GM19025 (cell line): ENCODE measurements around the gene CHAC1.

Source experiments
- ATAC-seq: cut with Tn5 transposase; IDR thresholded peaks from one replicate; pipeline ENCODE4 v1.9.1; 2021; ENCODE audit warnings: mild to moderate bottlenecking, low read depth, moderate library complexity; ENCODE audit not compliant: unreplicated experiment

CHAC1 gene

GRCh38 chr15:40952901-40953712, at the start of gene CHAC1:
CHAC1 (plus strand) TSS chr15:40953471; CDS start chr15:40953584, 113 bp downstream.
- ATAC-seq, result peak; percentile 97

GRCh38 chr15:40904552-40905201, 48.6 kb upstream of the CHAC1 start:
- ATAC-seq, result no peak

DNA sequence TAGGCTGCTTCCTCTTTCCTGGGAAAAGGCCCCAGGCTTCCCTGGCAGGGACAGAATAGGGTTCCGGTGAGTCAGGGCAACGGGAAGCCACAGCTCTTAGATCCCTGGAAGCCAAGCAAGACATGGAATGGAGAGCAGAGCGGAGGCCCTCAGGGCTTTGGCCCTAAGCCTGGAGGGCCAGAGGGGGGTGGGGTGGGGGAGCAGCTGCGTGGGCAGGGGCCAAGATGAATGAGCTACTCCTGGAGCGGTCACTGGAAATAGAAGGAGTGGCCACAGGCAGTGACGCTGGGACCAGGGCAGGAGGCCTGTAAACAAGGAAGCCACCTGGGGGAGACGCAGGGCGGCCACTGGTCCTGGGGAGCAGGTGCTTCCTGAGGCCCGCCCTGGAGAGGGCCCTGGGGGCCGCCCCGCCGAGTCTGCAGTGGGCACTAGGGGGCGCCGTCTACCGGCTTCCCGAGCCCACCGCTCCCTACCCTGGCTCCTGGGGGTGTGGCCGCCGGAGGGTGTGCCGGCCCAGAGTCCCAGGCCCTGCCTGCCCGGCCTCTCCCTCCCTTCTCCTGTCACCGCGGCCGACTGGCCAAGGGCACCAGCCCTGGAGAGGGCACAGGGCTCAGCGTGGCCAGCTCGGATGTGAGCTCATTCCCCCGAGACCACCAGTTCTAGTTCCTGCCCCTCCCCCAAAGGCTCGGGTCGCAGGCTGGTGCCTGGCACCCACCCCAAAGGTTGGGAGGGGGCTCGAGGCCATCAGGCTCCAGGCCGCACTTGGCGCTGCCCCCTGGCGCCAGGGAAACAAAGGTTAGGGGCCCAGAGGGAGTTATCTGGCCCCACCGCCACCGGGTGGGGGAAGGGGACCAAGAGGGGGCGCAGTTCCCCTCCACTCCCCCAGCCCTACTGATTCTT, 46.9 kb upstream of the CHAC1 start:
- peak; percentile 70 for ATAC-seq

DNA sequence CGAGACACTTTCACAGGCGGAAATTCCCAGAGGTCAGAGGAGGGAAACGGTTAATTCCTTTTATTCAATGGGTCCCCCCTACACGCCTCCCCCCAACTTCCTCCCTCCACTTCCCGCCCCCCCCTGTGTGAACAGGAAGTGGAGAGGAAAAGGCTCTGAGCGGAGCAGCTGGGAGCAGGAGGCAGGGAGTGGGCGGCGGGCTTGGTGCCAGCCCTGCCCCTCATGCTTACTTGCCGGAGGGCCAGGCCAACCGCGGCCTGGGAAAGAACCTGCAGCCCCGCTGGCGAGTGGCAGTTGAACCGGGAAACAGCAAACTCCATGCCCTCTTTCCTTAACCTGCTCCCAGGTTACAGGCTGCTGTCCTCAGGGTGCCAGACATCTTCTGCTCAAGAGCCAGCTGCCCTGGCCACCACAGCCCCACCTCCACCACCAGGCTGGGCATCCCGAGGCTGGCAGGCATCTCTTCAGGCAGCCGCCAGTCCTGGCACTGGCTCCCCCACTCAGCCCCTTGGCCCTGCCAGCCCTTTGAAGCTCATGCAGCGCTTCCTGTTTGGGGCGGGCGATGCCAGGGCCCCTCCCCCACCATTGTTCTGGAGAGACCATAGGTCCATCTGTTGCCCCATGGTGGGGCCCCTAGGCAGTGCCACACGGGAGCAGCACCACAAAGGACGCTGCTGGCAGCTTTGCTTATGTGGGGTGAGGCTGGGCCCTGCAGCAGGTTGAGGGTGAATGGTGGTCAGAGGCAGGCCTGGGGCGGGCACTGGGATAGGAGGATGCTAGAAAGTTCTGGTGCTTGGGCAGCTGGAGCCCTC, 46.1 kb upstream of the CHAC1 start:
- ATAC-seq, result no peak

- ATAC-seq, result no peak
These were observed 45.2 kb upstream of the CHAC1 start for GRCh38 chr15:40908095-40908494.

DNA sequence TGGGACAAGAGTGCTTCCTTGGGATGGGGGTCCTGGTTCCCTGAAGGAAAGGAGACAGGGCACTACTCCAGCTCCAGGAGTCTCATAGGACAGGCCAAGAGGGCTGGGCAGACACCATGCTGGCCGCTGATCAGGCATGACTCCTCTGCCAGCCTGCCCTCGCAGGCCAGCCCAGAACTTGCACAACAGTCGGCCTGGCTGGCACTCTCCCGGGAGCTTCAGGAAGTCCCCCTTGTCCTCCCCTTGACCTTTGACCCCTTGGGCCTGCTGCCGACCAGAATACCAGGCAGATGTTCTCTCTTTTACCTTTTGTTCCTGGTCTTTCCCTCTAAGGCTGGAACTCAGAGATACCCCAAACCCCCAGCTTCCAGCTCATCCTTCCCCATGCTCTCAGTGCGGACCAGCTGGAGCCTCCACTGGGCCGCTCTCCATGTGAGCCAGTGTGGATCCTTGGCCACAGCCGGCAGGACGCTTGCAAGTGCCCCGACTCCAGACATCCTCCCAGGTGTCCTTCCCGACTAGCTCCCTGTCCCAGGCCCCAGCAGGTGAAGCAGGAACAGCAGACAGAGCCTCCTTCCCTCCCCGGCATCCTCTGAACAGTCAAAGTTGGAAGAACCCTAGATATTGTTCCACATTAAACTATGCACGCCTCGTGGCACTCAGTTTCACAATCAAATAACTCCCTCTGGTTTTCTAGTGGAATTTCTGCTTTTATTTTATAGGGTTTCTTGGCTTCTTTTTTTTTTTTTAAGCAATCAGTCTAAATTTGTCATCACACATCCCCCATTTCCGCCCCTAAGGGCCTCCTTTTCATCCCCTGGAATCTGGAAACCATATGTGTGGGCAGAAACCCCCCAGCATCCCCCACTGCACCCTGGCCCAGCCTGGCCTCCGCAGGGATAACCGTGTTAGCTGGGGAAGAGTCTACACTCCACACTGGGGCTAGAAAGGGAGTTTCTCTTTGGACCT, 43.3 kb upstream of the CHAC1 start:
- no peak for ATAC-seq

- no peak for ATAC-seq
These were observed 42.1 kb upstream of the CHAC1 start for GRCh38 chr15:40911141-40911540.

DNA sequence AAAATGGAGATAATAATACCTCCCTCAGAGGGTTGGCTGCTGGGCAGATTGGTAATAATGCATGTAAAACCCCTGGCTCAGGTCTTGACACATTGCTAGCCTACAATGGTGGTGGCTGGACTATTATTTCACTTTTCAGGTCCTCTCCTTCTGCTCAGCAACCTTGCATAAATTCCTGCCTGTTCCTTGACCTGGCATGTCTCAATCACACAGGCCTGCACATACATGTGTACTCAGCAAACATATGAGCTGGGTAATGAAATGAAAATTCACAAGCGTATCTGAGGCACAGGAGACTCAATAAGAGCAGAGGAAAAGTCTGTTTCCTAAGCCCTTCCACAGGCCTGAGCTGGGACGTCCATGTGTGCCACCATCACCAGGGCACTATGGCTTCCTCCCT, 41.6 kb upstream of the CHAC1 start:
- ATAC-seq, result no peak

DNA sequence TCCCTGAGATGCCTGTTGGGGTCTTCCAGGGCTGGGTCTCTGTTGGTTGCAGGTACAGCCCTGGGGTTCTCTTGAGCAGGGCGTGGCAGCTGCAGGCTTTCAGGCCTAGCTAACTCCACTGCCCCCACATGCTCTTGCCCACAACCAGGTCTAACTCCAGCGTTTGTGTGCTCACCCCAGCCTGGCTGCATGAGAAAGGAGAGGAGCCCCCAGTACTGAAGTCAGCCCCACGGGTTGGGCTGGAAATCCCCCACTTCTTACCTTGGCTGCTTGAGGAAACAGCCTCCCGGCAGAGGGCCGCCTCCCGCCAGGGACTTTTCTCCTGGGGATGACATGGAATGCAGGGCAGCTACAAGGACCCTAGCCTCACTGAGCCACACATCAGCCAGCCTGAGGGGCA, 40.8 kb upstream of the CHAC1 start:
- no peak for ATAC-seq

- no peak for ATAC-seq
These were observed 39.3 kb upstream of the CHAC1 start for GRCh38 chr15:40914013-40914412.

DNA sequence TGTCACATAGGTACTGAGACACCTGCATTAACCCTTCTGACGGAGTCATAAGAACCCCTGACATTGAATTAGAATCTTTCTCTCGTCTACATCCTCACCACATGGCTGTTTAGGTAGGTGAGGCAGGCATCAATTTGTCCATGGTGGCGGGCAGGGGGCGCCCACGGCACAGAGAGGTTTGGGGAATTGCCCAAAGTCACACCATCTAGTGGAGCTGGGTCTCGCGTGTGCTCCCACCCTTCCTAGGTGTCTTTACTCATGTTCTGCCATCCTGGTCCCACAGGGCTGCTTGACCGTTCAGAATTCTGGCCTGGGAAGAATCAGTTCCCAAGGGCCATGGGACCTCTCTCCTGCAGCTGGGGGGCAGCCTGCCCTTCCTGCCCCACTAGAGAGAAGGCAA, 38.8 kb upstream of the CHAC1 start:
- ATAC-seq, result no peak

GRCh38 chr15:40915116-40915661, 38.1 kb upstream of the CHAC1 start:
- no peak for ATAC-seq

DNA sequence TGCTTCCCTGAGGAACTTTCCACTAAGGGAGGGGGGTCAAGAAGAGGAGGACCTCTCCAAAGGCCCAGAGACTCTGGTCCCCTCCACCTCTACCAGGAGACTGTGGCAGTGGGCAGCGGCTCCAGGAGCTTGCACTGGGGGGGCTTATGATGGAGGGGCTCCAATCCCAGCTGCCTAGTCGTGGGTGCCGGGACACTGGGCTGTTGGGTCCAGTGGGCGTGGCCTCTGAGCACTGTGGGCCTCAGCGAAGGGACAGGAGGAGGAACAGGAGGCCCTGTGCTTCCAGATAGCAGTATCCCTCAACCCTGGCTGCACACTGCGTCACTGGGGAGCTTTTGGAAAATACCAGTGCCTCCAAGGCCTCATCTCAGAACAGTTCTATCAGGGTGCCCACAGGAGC, 37.6 kb upstream of the CHAC1 start:
- no peak for ATAC-seq

DNA sequence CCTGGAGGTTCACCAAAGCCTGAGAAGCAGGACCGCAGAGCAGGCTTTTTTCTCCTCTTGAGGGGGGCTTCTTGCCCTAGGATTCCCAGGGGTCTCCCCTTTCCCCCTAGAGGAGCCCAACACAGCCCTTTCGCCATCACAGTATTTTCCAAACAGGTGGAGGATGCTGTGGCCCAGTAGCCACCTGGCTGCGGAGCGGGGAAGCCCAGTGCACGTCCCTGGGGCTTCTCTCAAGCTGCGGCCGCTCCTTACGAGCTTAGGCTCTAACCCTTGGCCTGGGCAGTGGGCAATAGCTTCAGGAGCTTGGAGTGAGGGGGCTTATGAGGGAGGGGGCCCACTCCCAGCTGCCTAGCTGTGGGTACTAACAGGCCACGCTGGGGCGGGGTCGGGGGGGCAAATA, 35.7 kb upstream of the CHAC1 start:
- no peak for ATAC-seq

DNA sequence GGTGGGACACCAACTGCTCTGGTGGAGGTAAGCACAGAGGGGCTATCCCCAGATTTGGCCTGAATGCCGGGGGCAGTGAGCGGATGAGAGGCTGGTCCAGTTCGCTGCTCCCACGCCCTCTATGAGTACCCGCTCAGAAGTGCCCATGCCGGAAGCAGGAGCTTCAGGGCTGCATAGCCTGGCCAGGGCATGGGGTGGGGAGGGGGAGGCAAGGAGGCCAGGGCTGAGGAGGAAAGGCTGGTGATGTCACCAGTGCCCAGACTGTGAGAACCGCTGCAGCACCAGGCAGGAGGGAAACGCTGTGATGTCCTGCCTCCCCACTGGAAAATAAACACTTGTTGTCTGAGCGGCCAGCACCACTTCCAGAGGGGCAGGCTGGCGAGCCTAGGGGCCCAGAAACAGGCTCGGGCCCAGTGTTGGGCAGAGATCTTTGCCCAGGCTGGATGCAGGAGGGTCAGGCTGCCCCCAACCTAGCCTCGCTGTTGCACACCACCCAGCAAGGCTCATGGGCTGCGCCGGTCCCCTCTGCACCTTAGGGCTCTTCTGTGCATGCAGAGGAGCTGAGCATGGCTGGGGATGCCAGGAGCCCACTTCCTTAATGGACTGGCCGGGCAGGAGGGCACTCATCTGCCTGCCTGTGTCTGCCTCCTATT, 35.0 kb upstream of the CHAC1 start:
- no peak for ATAC-seq

DNA sequence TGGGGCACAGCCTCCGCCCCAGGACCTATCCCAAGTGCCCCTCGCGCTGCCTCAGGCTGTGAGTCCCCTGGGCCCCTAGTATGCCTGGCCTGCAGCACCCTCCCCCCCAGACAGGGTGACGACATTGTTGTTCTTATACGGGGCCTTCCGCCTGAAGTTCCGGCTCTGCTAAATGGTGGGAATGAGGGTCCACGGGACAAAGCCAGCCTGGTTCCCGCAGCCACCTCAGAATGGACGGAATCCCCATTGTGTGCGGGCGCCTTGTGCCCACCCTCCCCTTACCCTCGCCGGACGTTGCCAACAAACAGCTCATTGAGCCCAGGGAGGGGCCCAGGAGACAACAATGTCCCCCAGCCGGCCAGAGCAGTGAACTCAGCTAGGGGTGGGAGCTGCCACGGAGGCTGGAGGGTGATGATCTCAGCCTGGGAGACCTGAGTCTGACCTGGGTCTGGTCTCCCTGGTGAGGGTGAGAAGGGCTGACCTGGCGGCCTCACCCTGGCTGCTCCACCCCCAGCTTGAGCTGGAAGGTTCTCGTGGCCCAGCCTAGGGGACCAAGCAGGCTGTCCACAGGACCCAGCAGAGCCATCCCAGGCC, 34.4 kb upstream of the CHAC1 start:
- no peak for ATAC-seq

DNA sequence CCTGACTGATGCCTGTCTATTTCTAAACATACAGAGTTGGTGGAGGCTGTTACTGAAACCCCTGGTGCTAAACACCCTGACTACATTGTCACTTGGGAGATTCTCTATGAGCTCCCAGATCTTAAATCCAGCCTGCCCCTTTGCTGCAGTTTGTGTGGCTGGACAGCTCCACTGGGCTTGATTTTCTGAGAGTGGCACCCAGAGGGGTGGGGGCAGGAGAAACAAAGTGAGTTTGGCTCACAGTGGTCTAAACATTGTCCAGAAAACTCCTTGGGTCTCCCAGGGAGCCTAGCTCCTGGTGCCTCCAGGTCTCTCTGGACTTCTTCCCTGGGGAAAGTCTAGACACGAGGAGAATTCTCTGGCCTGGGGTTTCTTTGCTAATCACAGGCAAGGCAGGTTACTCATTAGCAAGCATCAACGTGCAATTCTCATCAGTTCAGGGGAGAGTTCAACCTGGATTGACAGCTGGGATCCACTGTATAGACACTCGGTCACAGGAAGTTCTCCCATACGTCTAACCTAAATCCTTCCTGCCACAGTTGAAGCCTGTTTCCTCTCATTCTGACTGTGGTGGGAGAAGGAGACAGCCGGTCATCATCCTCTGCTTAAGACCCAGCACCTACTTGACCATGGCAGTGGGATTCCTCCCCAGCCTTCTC, 31.2 kb upstream of the CHAC1 start:
- ATAC-seq, result no peak
